ENCODE data around the gene ORMDL2. TPM values are rescaled to one million over a fixed set of nuclear protein-coding genes. Genes with fewer than 3 reads are reported as not detected.

The ORMDL2 gene
- total RNA-seq, 1 experiment from 2014 or later: 22.5 TPM

- DNase-seq: no peak
- peaks cover 7% of the 10 kb centered on the region; the same call in 1 of the 2 replicates for H3F3A ChIP-seq (ENCODE audit: insufficient read depth, low read depth)
- H4K20me1 ChIP-seq (ENCODE audit: insufficient read depth): no peaks in the 10 kb centered on the region
- no peaks in the 10 kb centered on the region for H3K36me3 ChIP-seq (ENCODE audit: low read depth)
- H2AFZ ChIP-seq: no peak overlapping the region
- ChIA-PET CTCF (no interaction called here), POLR2A (ENCODE audit: unreplicated experiment) (interaction anchor here (0.6 kb wide), 2 partner anchors 25 to 64 kb away, joined by 4 read pairs; partner anchors contain the start of gene ORMDL2)
- no peak overlapping the region for H3K4me2 ChIP-seq
- intact Hi-C loops (cut with micrococcal nuclease; ENCODE audit: unreplicated experiment): no loop called here
- no peak overlapping the region for H3K4me3 ChIP-seq
- no peaks in the 10 kb centered on the region for H3K9me2 ChIP-seq (ENCODE audit: insufficient read depth)
- no peak for TF ChIP-seq CTCF (conservative IDR thresholded peaks at IDR 0.05)
- no peak for TF ChIP-seq EZH2 (IDR thresholded peaks at IDR 0.05; ENCODE audit: low read depth)
- no peak overlapping the region for H3K27ac ChIP-seq
- H3K27me3 ChIP-seq (ENCODE audit: insufficient read depth, low read depth): no peaks in the 10 kb centered on the region
- no peaks in the 10 kb centered on the region for H3K9me3 ChIP-seq (ENCODE audit: insufficient read depth, low read depth)
- H3K4me1 ChIP-seq (replicated peaks; ENCODE audit: insufficient read depth): peaks cover 36% of the 10 kb centered on the region
- H3K79me2 ChIP-seq (ENCODE audit: low read depth): no peaks in the 10 kb centered on the region
- no TSS peak for BruUV-seq (replicated peaks)
These were observed 25.6 kb downstream of the ORMDL2 start for GRCh38 chr12:55843431-55843830.

- Histone ChIP-seq H3K4me3 (no peak overlapping the region), H3K9me2 (ENCODE audit: insufficient read depth) (no peaks in the 10 kb centered on the region), H3K9me3 (ENCODE audit: insufficient read depth, low read depth) (no peaks in the 10 kb centered on the region), H3K79me2 (ENCODE audit: low read depth) (no peaks in the 10 kb centered on the region), H2AFZ (no peak overlapping the region), H3K36me3 (ENCODE audit: low read depth) (no peaks in the 10 kb centered on the region), H3K27ac (no peak overlapping the region), H3K4me1 (replicated peaks; ENCODE audit: insufficient read depth) (peaks cover 28% of the 10 kb centered on the region), H3F3A (ENCODE audit: insufficient read depth, low read depth) (no peaks in the 10 kb centered on the region), H3K4me2 (no peak overlapping the region), H3K27me3 (ENCODE audit: insufficient read depth, low read depth) (no peaks in the 10 kb centered on the region), H4K20me1 (ENCODE audit: insufficient read depth) (no peaks in the 10 kb centered on the region)
- TF ChIP-seq EZH2 (IDR thresholded peaks at IDR 0.05; ENCODE audit: low read depth): no peak
- no peak for TF ChIP-seq CTCF (conservative IDR thresholded peaks at IDR 0.05)
- CTCF ChIA-PET: interaction anchor here (0.6 kb wide), 1 partner anchor 36 kb away, joined by 4 read pairs; no protein-coding TSS in a partner anchor
- POLR2A ChIA-PET (ENCODE audit: unreplicated experiment): no interaction called here
- no TSS peak for BruUV-seq (replicated peaks)
- intact Hi-C loops (cut with micrococcal nuclease; ENCODE audit: unreplicated experiment): no loop called here
- DNase-seq: no peak
These were observed 27.1 kb downstream of the ORMDL2 start for GRCh38 chr12:55844961-55845360.

GRCh38 chr12:55845361-55845760, 27.5 kb downstream of the ORMDL2 start:
- peaks cover 24% of the 10 kb centered on the region for H3K4me1 ChIP-seq (replicated peaks; ENCODE audit: insufficient read depth)
- no peaks in the 10 kb centered on the region for H3K79me2 ChIP-seq (ENCODE audit: low read depth)
- H3K4me3 ChIP-seq: no peak overlapping the region
- no peak overlapping the region for H3K4me2 ChIP-seq
- H3K9me2 ChIP-seq (ENCODE audit: insufficient read depth): no peaks in the 10 kb centered on the region
- H3K36me3 ChIP-seq (ENCODE audit: low read depth): no peaks in the 10 kb centered on the region
- no peak for DNase-seq
- BruUV-seq (replicated peaks): no TSS peak
- H3K27ac ChIP-seq: no peak overlapping the region
- ChIA-PET POLR2A (ENCODE audit: unreplicated experiment) (no interaction called here), CTCF (interaction anchor here (0.6 kb wide), 1 partner anchor 36 kb away, joined by 4 read pairs; no protein-coding TSS in a partner anchor)
- no peaks in the 10 kb centered on the region for H3K9me3 ChIP-seq (ENCODE audit: insufficient read depth, low read depth)
- H4K20me1 ChIP-seq (ENCODE audit: insufficient read depth): no peaks in the 10 kb centered on the region
- no peak for TF ChIP-seq CTCF (conservative IDR thresholded peaks at IDR 0.05)
- H3K27me3 ChIP-seq (ENCODE audit: insufficient read depth, low read depth): no peaks in the 10 kb centered on the region
- intact Hi-C loops (cut with micrococcal nuclease; ENCODE audit: unreplicated experiment): no loop called here
- no peak overlapping the region for H2AFZ ChIP-seq
- H3F3A ChIP-seq (ENCODE audit: insufficient read depth, low read depth): no peaks in the 10 kb centered on the region

Data from PC-9 (cell line).